KMS-11 (cell line): ENCODE data around the gene PTPRF.

Source experiments
- H2AFZ ChIP-seq: fragments of 200-600 bp; sonication (generic); 2 replicates; pipeline ENCODE4 v1.6.1; 2016; ENCODE audit warnings: antibody characterized with exemption, mixed run types, low read depth
- H3K27ac ChIP-seq: fragments of 200-600 bp; sonication (generic); 2 replicates; pipeline ENCODE4 v1.6.1; 2016; ENCODE audit warnings: mild to moderate bottlenecking, mixed run types
- H3K27me3 ChIP-seq: fragments of 200-600 bp; sonication (generic); 2 replicates; pipeline ENCODE4 v1.6.1; 2017; ENCODE audit warnings: mild to moderate bottlenecking, low read depth, mixed run types, moderate library complexity; ENCODE audit not compliant: insufficient read depth
- H3K36me3 ChIP-seq: fragments of 200-600 bp; sonication (generic); 2 replicates; pipeline ENCODE4 v1.6.1; 2017; ENCODE audit warnings: mild to moderate bottlenecking, mixed run types; ENCODE audit not compliant: insufficient read depth
- H3K4me1 ChIP-seq: fragments of 200-600 bp; sonication (generic); 2 replicates; pipeline ENCODE4 v1.6.1; 2016; ENCODE audit warnings: mild to moderate bottlenecking, low read depth, mixed run types; ENCODE audit not compliant: poor library complexity, severe bottlenecking
- H3K4me2 ChIP-seq: fragments of 200-600 bp; sonication (generic); 2 replicates; pipeline ENCODE4 v1.7.0; 2016; ENCODE audit warnings: mild to moderate bottlenecking, mixed run types
- H3K4me3 ChIP-seq: fragments of 200-600 bp; sonication (generic); IDR thresholded peaks from 2 replicates; pipeline ENCODE4 v1.6.1; 2017; ENCODE audit warnings: low read depth, low read length, mixed read lengths; ENCODE audit not compliant: insufficient read depth
- H3K79me2 ChIP-seq: fragments of 200-600 bp; sonication (generic); 2 replicates; pipeline ENCODE4 v1.6.1; 2016; ENCODE audit warnings: low read depth, mixed run types; ENCODE audit not compliant: insufficient read depth
- H3K9ac ChIP-seq: fragments of 200-600 bp; sonication (generic); 2 replicates; pipeline ENCODE4 v1.6.1; 2016; ENCODE audit warnings: mild to moderate bottlenecking, mixed run types
- H4K20me1 ChIP-seq: fragments of 200-600 bp; sonication (generic); 2 replicates; pipeline ENCODE4 v1.6.1; 2016; ENCODE audit warnings: mild to moderate bottlenecking, mixed run types; ENCODE audit not compliant: insufficient read depth
- TF ChIP-seq, protein P1 (sequence below): fragments of 200-600 bp; sonication (generic); conservative IDR thresholded peaks from 2 replicates; pipeline ENCODE4 v1.6.1; 2017; ENCODE audit warnings: low read depth, mild to moderate bottlenecking, antibody characterized with exemption, low read length, moderate library complexity, mixed read lengths

The PTPRF gene

GRCh38 chr1:43600033-43601020 lies 69.6 kb downstream of the PTPRF start:
- H3K4me3 ChIP-seq: no peak overlapping the region
- no peak overlapping the region for H3K9ac ChIP-seq
- no peaks in the 10 kb centered on the region for H3K4me1 ChIP-seq
- TF ChIP-seq, protein P1, sequence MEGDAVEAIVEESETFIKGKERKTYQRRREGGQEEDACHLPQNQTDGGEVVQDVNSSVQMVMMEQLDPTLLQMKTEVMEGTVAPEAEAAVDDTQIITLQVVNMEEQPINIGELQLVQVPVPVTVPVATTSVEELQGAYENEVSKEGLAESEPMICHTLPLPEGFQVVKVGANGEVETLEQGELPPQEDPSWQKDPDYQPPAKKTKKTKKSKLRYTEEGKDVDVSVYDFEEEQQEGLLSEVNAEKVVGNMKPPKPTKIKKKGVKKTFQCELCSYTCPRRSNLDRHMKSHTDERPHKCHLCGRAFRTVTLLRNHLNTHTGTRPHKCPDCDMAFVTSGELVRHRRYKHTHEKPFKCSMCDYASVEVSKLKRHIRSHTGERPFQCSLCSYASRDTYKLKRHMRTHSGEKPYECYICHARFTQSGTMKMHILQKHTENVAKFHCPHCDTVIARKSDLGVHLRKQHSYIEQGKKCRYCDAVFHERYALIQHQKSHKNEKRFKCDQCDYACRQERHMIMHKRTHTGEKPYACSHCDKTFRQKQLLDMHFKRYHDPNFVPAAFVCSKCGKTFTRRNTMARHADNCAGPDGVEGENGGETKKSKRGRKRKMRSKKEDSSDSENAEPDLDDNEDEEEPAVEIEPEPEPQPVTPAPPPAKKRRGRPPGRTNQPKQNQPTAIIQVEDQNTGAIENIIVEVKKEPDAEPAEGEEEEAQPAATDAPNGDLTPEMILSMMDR: no peak
- H2AFZ ChIP-seq: no peak overlapping the region
- no peaks in the 10 kb centered on the region for H3K27me3 ChIP-seq
- no peak overlapping the region for H3K27ac ChIP-seq
- no peaks in the 10 kb centered on the region for H3K79me2 ChIP-seq
- no peak overlapping the region for H3K4me2 ChIP-seq
- H4K20me1 ChIP-seq: no peaks in the 10 kb centered on the region
- H3K36me3 ChIP-seq: no peaks in the 10 kb centered on the region

GRCh38 chr1:43602990-43603389 lies 72.3 kb downstream of the PTPRF start:
- TF ChIP-seq, protein P1: no peak
- no peak overlapping the region for H3K27ac ChIP-seq
- no peaks in the 10 kb centered on the region for H3K27me3 ChIP-seq
- no peaks in the 10 kb centered on the region for H3K36me3 ChIP-seq
- H3K9ac ChIP-seq: no peak overlapping the region
- H3K4me2 ChIP-seq: no peak overlapping the region
- H3K4me3 ChIP-seq: no peak overlapping the region
- no peaks in the 10 kb centered on the region for H3K4me1 ChIP-seq
- no peaks in the 10 kb centered on the region for H4K20me1 ChIP-seq
- H3K79me2 ChIP-seq: no peaks in the 10 kb centered on the region
- H2AFZ ChIP-seq: no peak overlapping the region

DNA sequence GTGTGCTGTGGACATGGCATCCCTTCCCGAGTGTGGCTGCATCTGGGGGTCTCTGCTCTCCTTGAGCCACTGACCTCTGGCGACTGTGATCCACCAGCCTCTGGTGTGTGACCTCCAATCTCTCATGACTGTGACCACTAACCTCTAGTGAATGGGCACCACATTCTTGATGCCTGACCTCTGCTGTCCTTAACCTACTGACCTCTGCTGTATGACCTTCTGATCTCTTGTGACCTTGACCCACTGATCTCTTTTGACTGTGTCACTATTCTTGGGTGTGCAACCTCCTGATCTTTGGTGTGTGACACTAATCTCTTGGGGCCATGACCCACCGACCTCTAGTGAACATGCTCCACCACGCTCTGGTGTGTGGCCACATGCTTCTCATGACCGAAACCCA lies 73.5 kb downstream of the PTPRF start:
- Histone ChIP-seq H3K4me1 (no peaks in the 10 kb centered on the region), H3K27me3 (no peaks in the 10 kb centered on the region), H3K27ac (no peak overlapping the region), H3K79me2 (no peaks in the 10 kb centered on the region), H4K20me1 (no peaks in the 10 kb centered on the region), H2AFZ (no peak overlapping the region), H3K4me2 (no peak overlapping the region), H3K4me3 (no peak overlapping the region), H3K9ac (no peak overlapping the region), H3K36me3 (no peaks in the 10 kb centered on the region)
- TF ChIP-seq, protein P1: no peak

- H3K4me1 ChIP-seq: no peaks in the 10 kb centered on the region
- no peak overlapping the region for H3K9ac ChIP-seq
- H3K36me3 ChIP-seq: no peaks in the 10 kb centered on the region
- no peak overlapping the region for H3K27ac ChIP-seq
- H3K79me2 ChIP-seq: no peaks in the 10 kb centered on the region
- no peaks in the 10 kb centered on the region for H3K27me3 ChIP-seq
- no peak overlapping the region for H2AFZ ChIP-seq
- TF ChIP-seq, protein P1: no peak
- H3K4me3 ChIP-seq: no peak overlapping the region
- H4K20me1 ChIP-seq: no peaks in the 10 kb centered on the region
- H3K4me2 ChIP-seq: no peak overlapping the region
Observed at GRCh38 chr1:43605157-43605556, 74.5 kb downstream of the PTPRF start.
